Pancreas (tissue), 10 donors: ENCODE results near the gene NUDT3. TPM values are rescaled to one million over a fixed set of nuclear protein-coding genes. Genes with fewer than 3 reads are reported as not detected.
"Not testable (repeated sequence)": the region's sequence is repeated elsewhere in the genome, so short reads cannot be mapped to it uniquely, and the experiment has no call there.

ENCODE experiments used
- ATAC-seq, 4 donors: fragments of 200-7000 bp; cut with Tn5 transposase; one replicate each; pipeline versions ENCODE4 v1.8.0 to v1.9.1; 2020; ENCODE audit warnings: mild to moderate bottlenecking in 4 of 4, moderate library complexity in 4 of 4
- DNase-seq, 6 donors: peaks; one replicate each; pipeline ENCODE4 v3.0.0-alpha.2; 2020
- FAIRE-seq: peaks from 2 replicates; lab custom pipeline; 2012; peaks lifted over from hg19 to GRCh38; lab: Jason Lieb, UNC
- H3K27ac ChIP-seq, 4 donors: fragments of 200-600 bp; sonication (generic); 1 replicate in 3 of 4; 2 replicates in 1 of 4; pipeline versions ENCODE4 v1.5.0 to v1.8.0; 2020
- H3K27me3 ChIP-seq, 4 donors: fragments of 200-600 bp; one replicate each; pipeline ENCODE4 v1.8.0; 2021
- H3K36me3 ChIP-seq, 3 donors: fragments of 200-600 bp; sonication (generic) in 1 of 3; one replicate each; pipeline versions ENCODE4 v1.5.0 to v1.8.0; 2020 to 2021
- H3K4me1 ChIP-seq, 3 donors: fragments of 200-600 bp; one replicate each; pipeline ENCODE4 v1.8.0; 2021
- H3K4me3 ChIP-seq, 4 donors: fragments of 200-600 bp; sonication (generic) in 2 of 4; one replicate each; pipeline versions ENCODE4 v1.5.0 to v1.8.0; 2020 to 2021
- H3K9me3 ChIP-seq, 4 donors: fragments of 200-600 bp; one replicate each; pipeline ENCODE4 v1.8.0; 2021
- WGBS, 2 donors: extraction: QIAGEN DNeasy Blood & Tissue Kit; methylation state at CpG; one replicate each; pipeline ENCODE4 v1.1.7; 2013; 5-methylcytosine and 5-hydroxymethylcytosine counted together
- intact Hi-C, 3 donors: fragments of 100-400 bp; cut with DNase I; formaldehyde crosslinking; loops; one replicate each; pipeline versions ENCODE4 v1.11.1 to v1.14.2; 2022
- polyA plus RNA-seq, 2 donors: library from polyadenylated mRNA; stranded (reverse); fragments of 200-250 nt; gene quantifications; one replicate each; pipeline ENCODE4 v1.2.3, GENCODE V29; 2013
- total RNA-seq, 6 donors: library from RNA; stranded (reverse); fragmentation: NEBNext Ultra II Directional in 4 of 6; extraction: Animal tissue kit (Norgen Biotek cat#: 25700) in 4 of 6; gene quantifications; one replicate each; pipeline versions ENCODE4 v1.2.1 to v1.2.4, GENCODE V29; 2021 to 2023
- TF ChIP-seq, protein P1 (sequence below), 4 donors: fragments of 200-600 bp; sonication (generic) in 3 of 4; IDR thresholded peaks; one replicate each; pipeline versions ENCODE4 v1.5.0 to v1.8.0; 2021; ENCODE audit warnings: antibody characterized with exemption in 4 of 4
- donor health status: healthy with polysubstance abuse.
- donor health status: DM: no; HTN: no; CAD: no; lungs with moderate emphysema.
- donor health status: DM: no; HTN: no; CAD: no.
- donor health status: control.
- donor health status: control.
- donor health status: Bipolar disorder and iron deficiency.
- donor health status: DM: yes; HTN: yes; CAD: no.
- donor health status: DM: no; HTN: no; CAD: no.
- donor health status: DM: no; HTN: no; CAD: no.
- donor health status: DM: yes; HTN: yes; CAD: no.

NUDT3 gene
- total and polyA plus RNA-seq, 8 donors = 7.1 to 20.7 (median 14.0) TPM

DNA sequence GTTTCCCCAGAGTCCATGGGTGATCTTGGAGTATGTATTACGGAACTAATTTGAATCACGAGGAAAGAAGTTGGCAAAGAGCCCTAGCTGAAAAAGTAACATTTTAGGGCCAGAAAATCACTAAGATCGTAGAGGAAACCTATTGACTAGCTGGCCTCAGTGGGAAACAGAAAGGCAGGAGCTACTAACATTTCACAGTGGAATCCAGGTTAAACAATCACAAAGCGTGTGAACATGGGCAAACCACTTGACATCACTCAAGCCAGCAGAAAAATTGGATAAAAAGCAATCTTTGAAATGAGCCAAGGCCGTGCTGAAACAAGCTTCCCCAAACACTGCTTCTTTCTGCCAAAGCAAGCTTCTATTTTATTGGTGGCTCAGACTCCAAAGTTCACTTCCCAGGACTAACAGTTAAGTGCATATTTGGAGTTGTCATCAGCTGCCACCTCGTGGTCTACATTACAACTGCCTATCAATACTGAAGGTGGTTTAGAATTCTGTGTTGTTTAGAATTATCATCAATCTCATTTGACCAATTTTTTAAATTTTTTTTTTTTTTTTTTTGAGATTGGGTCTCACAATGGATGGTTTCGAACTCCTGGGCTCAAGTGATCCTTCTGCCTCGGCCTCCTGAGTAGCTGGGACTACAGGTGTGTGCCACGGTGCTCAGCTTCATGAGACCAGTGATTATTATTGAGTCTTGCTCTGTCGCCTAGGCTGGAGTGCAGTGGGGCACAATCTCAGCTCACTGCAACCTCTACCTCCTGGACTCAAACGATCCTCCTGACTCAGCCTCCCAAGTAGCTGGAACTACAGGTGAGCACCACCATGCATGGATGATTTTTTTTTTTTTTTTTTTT is 22.8 kb upstream of the NUDT3 start:
- 15 to 22% methylated on average over 11 of the region's 11 CpGs for WGBS, 2 donors
- TF ChIP-seq, protein P1, sequence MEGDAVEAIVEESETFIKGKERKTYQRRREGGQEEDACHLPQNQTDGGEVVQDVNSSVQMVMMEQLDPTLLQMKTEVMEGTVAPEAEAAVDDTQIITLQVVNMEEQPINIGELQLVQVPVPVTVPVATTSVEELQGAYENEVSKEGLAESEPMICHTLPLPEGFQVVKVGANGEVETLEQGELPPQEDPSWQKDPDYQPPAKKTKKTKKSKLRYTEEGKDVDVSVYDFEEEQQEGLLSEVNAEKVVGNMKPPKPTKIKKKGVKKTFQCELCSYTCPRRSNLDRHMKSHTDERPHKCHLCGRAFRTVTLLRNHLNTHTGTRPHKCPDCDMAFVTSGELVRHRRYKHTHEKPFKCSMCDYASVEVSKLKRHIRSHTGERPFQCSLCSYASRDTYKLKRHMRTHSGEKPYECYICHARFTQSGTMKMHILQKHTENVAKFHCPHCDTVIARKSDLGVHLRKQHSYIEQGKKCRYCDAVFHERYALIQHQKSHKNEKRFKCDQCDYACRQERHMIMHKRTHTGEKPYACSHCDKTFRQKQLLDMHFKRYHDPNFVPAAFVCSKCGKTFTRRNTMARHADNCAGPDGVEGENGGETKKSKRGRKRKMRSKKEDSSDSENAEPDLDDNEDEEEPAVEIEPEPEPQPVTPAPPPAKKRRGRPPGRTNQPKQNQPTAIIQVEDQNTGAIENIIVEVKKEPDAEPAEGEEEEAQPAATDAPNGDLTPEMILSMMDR (IDR thresholded peaks at IDR 0.05) = peak; percentile 3 to 67 (median 56)
- ATAC-seq (peak; percentile 94 to 98 (median 96)), DNase-seq (peak in 3 of 6 donors; percentile 67 to 79 (median 74)), FAIRE-seq (peak; percentile 85)
- Histone ChIP-seq H3K27me3 (no peaks in the 10 kb centered on the region), H3K9me3 (no peaks in the 10 kb centered on the region), H3K4me3 (no peak overlapping the region), H3K27ac (peak overlapping the region; percentile 24 to 85 (median 66)), H3K4me1 (peaks cover 6 to 11% (median 8%) of the 10 kb centered on the region in 3 donors), H3K36me3 (peaks cover 10 to 35% (median 24%) of the 10 kb centered on the region in 3 donors)
- intact Hi-C loops = loop anchor here in 2 of 3 donors (5.0 to 10.0 kb wide), 2 partner anchors 168 to 170 kb away; partner anchors contain the start of gene SMIM29 (in 2 of the 2)

DNA sequence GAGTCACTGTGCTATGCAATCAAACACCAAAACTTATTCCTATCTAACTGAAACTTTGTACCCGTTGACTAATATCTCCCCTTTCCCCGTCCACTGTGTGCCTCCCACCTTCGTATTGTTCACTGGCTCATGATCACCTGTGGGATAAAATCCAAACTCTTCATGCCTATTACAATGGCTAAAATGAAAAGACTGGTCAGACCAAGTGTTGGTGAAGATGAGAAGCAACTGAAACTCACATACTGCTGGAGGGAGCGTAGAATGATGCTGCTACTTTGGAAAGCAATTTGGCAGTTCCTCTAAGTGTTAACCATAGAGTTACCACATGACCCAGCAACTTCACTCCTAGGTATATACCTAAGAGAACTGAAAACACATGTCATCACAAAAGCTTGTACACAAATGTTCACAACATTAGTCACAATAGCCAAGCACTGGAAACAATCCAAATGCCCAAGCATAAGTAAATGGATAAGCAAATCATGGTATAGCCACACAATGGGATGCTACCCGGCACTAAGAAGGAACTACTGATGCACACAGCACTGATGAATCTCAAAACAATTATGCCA is 20.3 kb upstream of the NUDT3 start:
- 83 to 94% methylated on average over 5 of the region's 5 CpGs for WGBS, 2 donors
- Histone ChIP-seq H3K9me3 (no peaks in the 10 kb centered on the region), H3K27ac (no peak overlapping the region), H3K4me1 (peaks cover 6 to 11% (median 8%) of the 10 kb centered on the region in 3 donors), H3K36me3 (peaks cover 3 to 10% (median 3%) of the 10 kb centered on the region in 3 donors), H3K27me3 (no peaks in the 10 kb centered on the region), H3K4me3 (no peak overlapping the region)
- DNase-seq (no peak), ATAC-seq (no peak), FAIRE-seq (no peak)
- intact Hi-C loops = loop anchor here in 1 of 3 donors (10.0 kb wide), 1 partner anchor 168 kb away; the partner anchor contains the start of gene SMIM29
- TF ChIP-seq, protein P1 (IDR thresholded peaks at IDR 0.05) = no peak

DNA sequence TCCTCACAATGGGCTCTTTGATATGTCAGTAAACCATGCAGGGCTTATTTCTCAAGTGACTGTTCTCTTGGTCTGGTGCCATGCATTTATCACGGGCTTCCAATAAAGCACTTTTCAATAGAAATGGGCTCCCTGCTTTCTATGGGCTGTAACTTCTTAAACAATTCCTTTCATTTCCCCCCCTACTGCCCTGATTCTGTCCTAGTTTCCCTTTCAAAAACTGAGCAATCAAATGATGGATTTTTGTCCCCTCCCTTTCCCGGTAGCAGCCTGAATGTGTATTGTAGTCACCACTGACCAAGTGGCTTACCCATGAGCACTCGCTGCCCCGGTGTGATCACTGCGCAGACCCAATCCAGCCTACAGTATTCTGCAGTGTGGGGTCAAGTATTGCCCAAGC is 19.5 kb upstream of the NUDT3 start:
- H3K4me1 ChIP-seq = peaks cover 6 to 11% (median 8%) of the 10 kb centered on the region in 3 donors
- peaks cover 0 to 4% (median 0%) of the 10 kb centered on the region in 3 donors for H3K36me3 ChIP-seq
- H3K4me3 ChIP-seq = no peak overlapping the region
- TF ChIP-seq, protein P1 (IDR thresholded peaks at IDR 0.05) = no peak
- ATAC-seq (no peak), FAIRE-seq (no peak), DNase-seq (no peak)
- H3K27ac ChIP-seq = no peak overlapping the region
- no peaks in the 10 kb centered on the region for H3K27me3 ChIP-seq
- no peaks in the 10 kb centered on the region for H3K9me3 ChIP-seq
- intact Hi-C loops = loop anchor here in 1 of 3 donors (10.0 kb wide), 1 partner anchor 167 kb away; the partner anchor contains the start of gene SMIM29
- whole genome bisulfite sequencing, 2 donors = 70 to 71% methylated on average over 5 of the region's 5 CpGs

DNA sequence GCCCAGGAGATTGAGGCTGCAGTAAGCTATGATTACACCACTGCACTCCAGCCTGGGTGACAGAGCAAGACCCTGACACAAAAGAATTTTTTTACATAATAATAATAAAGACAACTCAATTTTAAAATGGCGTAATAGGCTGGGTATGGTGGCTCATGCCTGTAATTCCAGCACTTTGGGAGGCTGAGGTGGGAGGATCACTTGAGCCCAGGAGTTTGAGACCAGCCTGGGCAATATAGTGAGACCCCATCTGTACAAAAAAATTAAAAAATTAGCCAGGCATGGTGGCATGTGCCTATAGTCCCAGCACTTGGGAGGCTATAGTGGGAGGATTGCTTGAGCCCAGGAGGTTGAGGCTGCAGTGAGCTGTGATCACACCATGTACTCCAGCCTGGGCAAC is 15.4 kb upstream of the NUDT3 start:
- H3K27me3 ChIP-seq, H3K4me3 ChIP-seq, ATAC-seq, H3K4me1 ChIP-seq, H3K36me3 ChIP-seq, FAIRE-seq, intact Hi-C loops, H3K9me3 ChIP-seq, H3K27ac ChIP-seq: not testable (repeated sequence)
- 98 to 100% methylated on average over 1 of the region's 1 CpG for WGBS, 2 donors
- DNase-seq = peak in 1 of 6 donors; percentile 1

DNA sequence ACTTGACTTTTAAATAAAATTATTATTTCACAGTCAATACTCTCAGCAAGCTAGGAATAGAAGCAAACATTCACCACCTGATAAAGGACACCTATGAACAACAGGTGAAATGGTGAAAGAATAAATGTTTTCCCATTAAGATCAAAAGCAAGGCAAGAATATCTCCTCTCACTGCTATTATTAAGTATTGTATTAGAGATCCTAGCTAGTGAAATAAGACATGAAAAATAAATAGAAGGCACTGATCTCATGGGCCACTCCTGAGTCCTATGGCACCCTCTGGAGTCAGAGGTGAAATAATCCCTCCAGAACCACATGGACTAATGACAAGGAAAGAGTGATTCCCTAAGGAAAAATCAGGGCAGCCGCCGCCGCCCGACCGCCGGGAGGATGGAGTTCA is 4.0 kb upstream of the NUDT3 start:
- peaks cover 0 to 5% (median 4%) of the 10 kb centered on the region in 3 donors for H3K4me1 ChIP-seq
- no peak overlapping the region for H3K27ac ChIP-seq
- 93 to 99% methylated on average over 6 of the region's 6 CpGs for WGBS, 2 donors
- DNase-seq = no peak
- no peaks in the 10 kb centered on the region for H3K9me3 ChIP-seq
- H3K4me3 ChIP-seq = no peak overlapping the region
- no peaks in the 10 kb centered on the region for H3K27me3 ChIP-seq
- ATAC-seq = no peak
- H3K36me3 ChIP-seq = no peaks in the 10 kb centered on the region
- TF ChIP-seq, protein P1 (IDR thresholded peaks at IDR 0.05) = no peak
- intact Hi-C loops = no loop called here
- no peak for FAIRE-seq
